ENCODE measurements around the gene EPAS1. TPM values are rescaled to one million over a fixed set of nuclear protein-coding genes. Genes with fewer than 3 reads are reported as not detected.
A peak's percentile ranks its signal among the peaks of the same experiment; 100 is the strongest.

The EPAS1 gene
- total RNA-seq, 1 donor from 2014 or later, result 1,738 TPM

- no peaks in the 10 kb centered on the region for H3K9me3 ChIP-seq
- H3K4me1 ChIP-seq, result peaks cover 6 to 27% of the 10 kb centered on the region in 2 donors
- no peak for DNase-seq (ENCODE audit: low spot score in 2 of 2)
- peak overlapping the region; percentile 88 to 91 for H3K4me3 ChIP-seq
- H3K27ac ChIP-seq, result peak overlapping the region; percentile 96 to 97
- TF ChIP-seq, protein P1, sequence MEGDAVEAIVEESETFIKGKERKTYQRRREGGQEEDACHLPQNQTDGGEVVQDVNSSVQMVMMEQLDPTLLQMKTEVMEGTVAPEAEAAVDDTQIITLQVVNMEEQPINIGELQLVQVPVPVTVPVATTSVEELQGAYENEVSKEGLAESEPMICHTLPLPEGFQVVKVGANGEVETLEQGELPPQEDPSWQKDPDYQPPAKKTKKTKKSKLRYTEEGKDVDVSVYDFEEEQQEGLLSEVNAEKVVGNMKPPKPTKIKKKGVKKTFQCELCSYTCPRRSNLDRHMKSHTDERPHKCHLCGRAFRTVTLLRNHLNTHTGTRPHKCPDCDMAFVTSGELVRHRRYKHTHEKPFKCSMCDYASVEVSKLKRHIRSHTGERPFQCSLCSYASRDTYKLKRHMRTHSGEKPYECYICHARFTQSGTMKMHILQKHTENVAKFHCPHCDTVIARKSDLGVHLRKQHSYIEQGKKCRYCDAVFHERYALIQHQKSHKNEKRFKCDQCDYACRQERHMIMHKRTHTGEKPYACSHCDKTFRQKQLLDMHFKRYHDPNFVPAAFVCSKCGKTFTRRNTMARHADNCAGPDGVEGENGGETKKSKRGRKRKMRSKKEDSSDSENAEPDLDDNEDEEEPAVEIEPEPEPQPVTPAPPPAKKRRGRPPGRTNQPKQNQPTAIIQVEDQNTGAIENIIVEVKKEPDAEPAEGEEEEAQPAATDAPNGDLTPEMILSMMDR (IDR thresholded peaks at IDR 0.05), result no peak
- no peaks in the 10 kb centered on the region for H3K27me3 ChIP-seq
- intact Hi-C loops (cut with DNase I), result loop anchor here (2.0 to 10.0 kb wide), 3 partner anchors 39 to 653 kb away; no protein-coding TSS in a partner anchor
- no peaks in the 10 kb centered on the region for H3K36me3 ChIP-seq
Measured at GRCh38 chr2:46298272-46298521, 990 bp downstream of the EPAS1 start.

DNA sequence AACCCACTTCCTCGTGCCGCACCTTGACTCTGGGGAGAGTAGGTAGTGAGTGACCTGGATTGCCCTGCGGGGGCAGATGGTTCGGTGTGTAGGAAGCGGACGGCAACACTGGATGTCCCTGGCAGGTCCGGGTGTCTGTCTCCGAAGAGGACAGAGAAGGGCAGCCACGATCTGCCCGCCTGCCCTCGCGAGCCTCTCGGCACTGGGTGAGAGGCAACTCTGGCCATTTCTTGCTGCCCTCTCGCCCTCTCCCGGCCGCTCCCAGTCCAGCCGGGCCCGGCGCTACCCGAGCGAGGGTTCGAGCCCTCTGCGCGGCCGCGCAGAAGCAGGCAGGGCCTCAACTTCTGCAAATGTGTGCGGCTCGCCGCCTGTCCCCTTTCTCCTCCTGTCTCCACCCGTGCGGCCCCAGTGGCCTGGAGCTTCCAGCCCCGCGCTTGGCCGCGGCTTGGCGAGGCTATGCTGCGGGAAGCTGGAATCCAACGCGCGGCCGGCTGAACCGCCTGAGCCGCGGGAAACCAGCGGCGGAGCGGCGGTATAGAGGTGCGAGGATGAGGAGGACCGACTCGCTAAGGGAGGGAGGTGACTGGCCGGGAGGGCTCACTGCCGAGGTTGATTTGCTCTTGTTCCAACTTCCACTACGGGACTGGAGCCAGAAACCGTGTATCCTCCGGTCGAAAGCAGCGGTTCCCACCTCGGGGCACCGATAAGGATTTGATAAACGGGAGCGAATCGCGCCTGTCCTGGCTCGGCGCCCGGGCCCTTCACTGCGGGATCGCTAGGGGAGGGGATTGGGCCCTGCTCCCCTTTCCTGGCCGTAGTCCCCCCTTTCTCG, 1.5 kb downstream of the EPAS1 start:
- no peaks in the 10 kb centered on the region for H3K9me3 ChIP-seq
- TF ChIP-seq, protein P1 (IDR thresholded peaks at IDR 0.05), result peak; percentile 6 to 40 (median 31)
- DNase-seq (ENCODE audit: low spot score in 2 of 2), result peak in 1 of 2 donors; percentile 83
- H3K4me3 ChIP-seq, result peak overlapping the region; percentile 88 to 91
- no peaks in the 10 kb centered on the region for H3K27me3 ChIP-seq
- no peaks in the 10 kb centered on the region for H3K36me3 ChIP-seq
- intact Hi-C loops (cut with DNase I), result loop anchor here (1.0 to 10.0 kb wide), 5 partner anchors 17 to 654 kb away; no protein-coding TSS in a partner anchor
- peaks cover 7 to 27% of the 10 kb centered on the region in 2 donors for H3K4me1 ChIP-seq
- peak overlapping the region; percentile 96 to 97 for H3K27ac ChIP-seq

DNA sequence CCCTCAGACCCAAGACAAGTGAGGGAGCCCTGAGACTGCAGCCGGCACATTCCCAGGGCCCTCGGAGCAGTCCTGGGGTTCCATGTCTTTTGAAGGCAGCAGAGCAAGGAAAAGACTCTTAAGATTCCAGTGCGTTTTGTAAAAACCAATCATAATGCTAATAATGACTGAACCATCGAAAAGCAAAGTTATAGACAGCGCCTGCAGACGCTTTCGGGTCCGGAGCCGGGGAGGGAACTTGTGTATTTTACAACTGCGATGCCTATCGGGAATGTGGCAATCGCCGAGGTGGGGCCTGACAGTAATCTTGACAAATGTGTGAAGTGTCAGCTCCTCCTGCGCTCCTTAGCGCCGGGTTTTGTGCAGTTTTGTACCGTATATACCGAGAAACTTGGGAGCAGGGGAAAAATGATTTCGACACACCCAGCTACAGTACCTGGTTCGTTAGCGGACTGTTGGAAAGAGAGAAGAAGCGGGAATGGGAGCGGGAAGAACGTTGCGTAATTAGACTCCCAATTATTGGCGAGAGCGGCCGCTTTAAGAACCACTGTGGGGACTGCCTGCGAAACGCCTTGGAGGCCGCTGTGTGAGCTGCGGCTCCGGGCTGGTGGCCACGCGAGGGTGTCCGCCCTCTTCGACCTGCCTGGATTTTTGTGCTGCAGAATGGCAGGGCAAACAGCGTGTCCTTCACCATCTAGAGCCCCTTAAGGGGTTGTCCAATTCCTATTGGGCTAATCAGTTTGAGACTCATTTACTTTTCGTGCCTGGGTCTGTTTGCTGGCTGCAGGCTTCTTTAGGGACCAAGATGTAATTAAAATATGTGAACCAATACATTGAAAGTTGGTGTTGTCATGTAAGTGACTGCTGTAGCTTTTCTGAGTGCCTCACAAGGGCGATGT, 2.4 kb downstream of the EPAS1 start:
- intact Hi-C loops (cut with DNase I), result loop anchor here (1.0 to 10.0 kb wide), 5 partner anchors 16 to 655 kb away; no protein-coding TSS in a partner anchor
- peak in 1 of 2 donors; percentile 88 for DNase-seq (ENCODE audit: low spot score in 2 of 2)
- no peaks in the 10 kb centered on the region for H3K27me3 ChIP-seq

GRCh38 chr2:46300406-46300832, 3.2 kb downstream of the EPAS1 start:
- TF ChIP-seq, protein P1 (IDR thresholded peaks at IDR 0.05), result no peak
- peak overlapping the region; percentile 88 to 91 for H3K4me3 ChIP-seq
- no peak for DNase-seq (ENCODE audit: low spot score in 2 of 2)
- H3K36me3 ChIP-seq, result no peaks in the 10 kb centered on the region
- no peaks in the 10 kb centered on the region for H3K27me3 ChIP-seq
- H3K27ac ChIP-seq, result peak overlapping the region; percentile 96 to 97
- no peaks in the 10 kb centered on the region for H3K9me3 ChIP-seq
- intact Hi-C loops (cut with DNase I), result no loop called here
- peaks cover 11 to 42% of the 10 kb centered on the region in 2 donors for H3K4me1 ChIP-seq

More for the DNA sequence above, 2.4 kb downstream of the EPAS1 start:
- Histone ChIP-seq H3K36me3 (no peaks in the 10 kb centered on the region), H3K4me1 (peaks cover 11 to 34% of the 10 kb centered on the region in 2 donors), H3K27ac (peak overlapping the region; percentile 96 to 97), H3K4me3 (peak overlapping the region; percentile 88 to 91), H3K9me3 (no peaks in the 10 kb centered on the region)
- TF ChIP-seq, protein P1 (IDR thresholded peaks at IDR 0.05), result no peak

GRCh38 chr2:46302005-46302695, 4.9 kb downstream of the EPAS1 start:
- Histone ChIP-seq H3K4me3 (peak overlapping the region; percentile 4 to 88), H3K27ac (no peak overlapping the region), H3K36me3 (no peaks in the 10 kb centered on the region), H3K4me1 (peaks cover 14 to 50% of the 10 kb centered on the region in 2 donors), H3K27me3 (no peaks in the 10 kb centered on the region), H3K9me3 (no peaks in the 10 kb centered on the region)
- TF ChIP-seq, protein P1 (IDR thresholded peaks at IDR 0.05), result no peak
- no peak for DNase-seq (ENCODE audit: low spot score in 2 of 2)
- intact Hi-C loops (cut with DNase I), result no loop called here
